ENCODE data around the gene RIPOR2. TPM values are rescaled to one million over a fixed set of nuclear protein-coding genes. Genes with fewer than 3 reads are reported as not detected.

Gene RIPOR2
- total RNA-seq, 6 experiments from 2014 or later: 9.1 to 20.7 (median 10.2) TPM

DNA sequence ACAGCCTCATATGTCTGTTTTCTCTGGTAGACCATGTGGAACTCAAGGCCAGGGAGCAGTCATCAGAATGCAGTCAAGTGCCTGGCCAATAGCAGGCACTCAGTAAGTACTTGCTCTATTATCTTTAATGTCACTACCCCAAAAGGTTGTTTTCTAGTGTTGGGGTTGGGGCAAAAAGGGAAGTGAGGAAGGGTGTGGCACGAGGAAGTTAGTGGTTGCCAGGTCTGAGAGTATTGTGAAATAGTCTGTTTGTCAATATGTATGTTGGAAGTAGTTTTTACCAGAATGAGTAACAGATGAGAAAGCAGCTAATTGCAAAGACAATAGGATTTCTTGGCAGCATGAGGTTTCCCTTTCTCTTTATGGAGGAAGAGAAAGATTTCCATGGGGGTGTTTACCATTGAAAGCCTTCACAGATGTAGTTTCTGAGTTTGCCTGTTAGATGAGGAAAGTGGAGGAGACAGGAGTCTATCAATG lies 77.5 kb downstream of the RIPOR2 start:
- TF ChIP-seq, protein P1, sequence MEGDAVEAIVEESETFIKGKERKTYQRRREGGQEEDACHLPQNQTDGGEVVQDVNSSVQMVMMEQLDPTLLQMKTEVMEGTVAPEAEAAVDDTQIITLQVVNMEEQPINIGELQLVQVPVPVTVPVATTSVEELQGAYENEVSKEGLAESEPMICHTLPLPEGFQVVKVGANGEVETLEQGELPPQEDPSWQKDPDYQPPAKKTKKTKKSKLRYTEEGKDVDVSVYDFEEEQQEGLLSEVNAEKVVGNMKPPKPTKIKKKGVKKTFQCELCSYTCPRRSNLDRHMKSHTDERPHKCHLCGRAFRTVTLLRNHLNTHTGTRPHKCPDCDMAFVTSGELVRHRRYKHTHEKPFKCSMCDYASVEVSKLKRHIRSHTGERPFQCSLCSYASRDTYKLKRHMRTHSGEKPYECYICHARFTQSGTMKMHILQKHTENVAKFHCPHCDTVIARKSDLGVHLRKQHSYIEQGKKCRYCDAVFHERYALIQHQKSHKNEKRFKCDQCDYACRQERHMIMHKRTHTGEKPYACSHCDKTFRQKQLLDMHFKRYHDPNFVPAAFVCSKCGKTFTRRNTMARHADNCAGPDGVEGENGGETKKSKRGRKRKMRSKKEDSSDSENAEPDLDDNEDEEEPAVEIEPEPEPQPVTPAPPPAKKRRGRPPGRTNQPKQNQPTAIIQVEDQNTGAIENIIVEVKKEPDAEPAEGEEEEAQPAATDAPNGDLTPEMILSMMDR (IDR thresholded peaks at IDR 0.05): no peak
- Mint-ChIP-seq H3K27ac (peak overlapping the region; percentile 7; the same call in 1 of the 2 replicates), H3K36me3 (ENCODE audit: low read depth) (peaks cover 18% of the 10 kb centered on the region), H3K9me3 (no peaks in the 10 kb centered on the region), H3K27me3 (ENCODE audit: insufficient read depth) (no peaks in the 10 kb centered on the region; the same call in 1 of the 2 replicates), H3K4me3 (peak overlapping the region; percentile 33; the same call in 1 of the 2 replicates), H3K4me1 (ENCODE audit: low read depth) (peaks cover 25% of the 10 kb centered on the region)
- DNase-seq: peak; percentile 13

DNA sequence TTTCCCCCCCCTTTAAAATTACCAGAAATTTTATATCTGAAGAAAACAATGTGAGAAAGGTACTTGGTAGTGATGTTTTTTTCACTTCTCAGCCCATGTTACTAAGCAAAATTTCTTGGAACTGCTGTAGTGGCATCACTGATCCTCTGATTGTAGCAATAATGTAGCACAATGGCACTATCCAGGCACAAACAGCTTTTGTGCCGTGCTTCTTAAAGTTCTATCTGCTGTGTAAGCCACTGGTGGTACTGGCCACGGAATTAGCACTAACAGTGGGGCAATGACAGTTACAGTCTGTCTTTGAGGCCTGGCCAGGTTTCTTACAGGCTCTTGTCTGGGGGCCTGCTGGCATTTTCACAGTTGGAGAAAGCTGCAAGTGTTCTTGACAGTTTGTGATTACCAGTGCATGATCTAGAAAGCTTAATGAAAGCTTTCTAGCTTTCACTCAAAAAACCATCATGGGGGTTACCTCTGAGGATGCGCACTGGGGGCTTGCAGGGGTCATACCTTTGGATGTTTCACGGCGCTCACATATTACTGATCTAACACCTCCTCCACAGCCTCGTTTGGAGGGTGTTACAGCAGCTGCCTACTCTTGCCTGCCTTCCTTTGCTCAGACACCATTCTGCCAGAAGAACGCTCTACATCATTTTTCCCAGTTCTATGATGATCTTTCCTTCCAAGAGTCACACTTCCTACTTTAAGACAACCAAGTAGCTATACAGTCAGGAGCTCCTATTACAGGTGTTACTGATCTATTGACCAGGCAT lies 78.7 kb downstream of the RIPOR2 start:
- peaks cover 25% of the 10 kb centered on the region for H3K4me1 Mint-ChIP-seq (ENCODE audit: low read depth)
- no peaks in the 10 kb centered on the region for H3K9me3 Mint-ChIP-seq
- no peaks in the 10 kb centered on the region; the same call in 1 of the 2 replicates for H3K27me3 Mint-ChIP-seq (ENCODE audit: insufficient read depth)
- H3K36me3 Mint-ChIP-seq (ENCODE audit: low read depth): peaks cover 18% of the 10 kb centered on the region
- no peak overlapping the region for H3K27ac Mint-ChIP-seq
- no peak overlapping the region for H3K4me3 Mint-ChIP-seq
- DNase-seq: no peak
- TF ChIP-seq, protein P1 (IDR thresholded peaks at IDR 0.05): no peak

DNA sequence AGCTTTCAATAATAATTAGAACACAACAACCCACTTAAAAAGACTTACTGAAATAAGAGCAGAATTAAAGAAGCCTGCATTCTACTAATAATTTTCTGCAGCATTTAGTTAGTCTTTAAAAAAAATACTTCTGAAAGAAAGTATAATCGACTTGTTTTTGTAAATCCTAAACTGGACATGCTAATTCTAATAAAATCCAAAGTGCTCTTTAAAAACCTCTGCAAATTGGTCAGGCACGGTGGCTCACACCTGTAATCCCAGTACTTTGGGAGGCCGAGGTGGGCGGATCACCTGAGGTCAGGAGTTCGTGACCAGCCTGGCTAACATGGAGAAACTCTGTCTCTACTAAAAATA lies 79.5 kb downstream of the RIPOR2 start:
- Mint-ChIP-seq H3K27ac (no peak overlapping the region), H3K36me3 (ENCODE audit: low read depth) (peaks cover 18% of the 10 kb centered on the region), H3K4me3 (no peak overlapping the region), H3K27me3 (ENCODE audit: insufficient read depth) (peaks cover 3% of the 10 kb centered on the region; the same call in 1 of the 2 replicates), H3K9me3 (no peaks in the 10 kb centered on the region), H3K4me1 (ENCODE audit: low read depth) (peaks cover 25% of the 10 kb centered on the region)
- DNase-seq: no peak
- TF ChIP-seq, protein P1 (IDR thresholded peaks at IDR 0.05): no peak; the same call in none of the 2 replicates

DNA sequence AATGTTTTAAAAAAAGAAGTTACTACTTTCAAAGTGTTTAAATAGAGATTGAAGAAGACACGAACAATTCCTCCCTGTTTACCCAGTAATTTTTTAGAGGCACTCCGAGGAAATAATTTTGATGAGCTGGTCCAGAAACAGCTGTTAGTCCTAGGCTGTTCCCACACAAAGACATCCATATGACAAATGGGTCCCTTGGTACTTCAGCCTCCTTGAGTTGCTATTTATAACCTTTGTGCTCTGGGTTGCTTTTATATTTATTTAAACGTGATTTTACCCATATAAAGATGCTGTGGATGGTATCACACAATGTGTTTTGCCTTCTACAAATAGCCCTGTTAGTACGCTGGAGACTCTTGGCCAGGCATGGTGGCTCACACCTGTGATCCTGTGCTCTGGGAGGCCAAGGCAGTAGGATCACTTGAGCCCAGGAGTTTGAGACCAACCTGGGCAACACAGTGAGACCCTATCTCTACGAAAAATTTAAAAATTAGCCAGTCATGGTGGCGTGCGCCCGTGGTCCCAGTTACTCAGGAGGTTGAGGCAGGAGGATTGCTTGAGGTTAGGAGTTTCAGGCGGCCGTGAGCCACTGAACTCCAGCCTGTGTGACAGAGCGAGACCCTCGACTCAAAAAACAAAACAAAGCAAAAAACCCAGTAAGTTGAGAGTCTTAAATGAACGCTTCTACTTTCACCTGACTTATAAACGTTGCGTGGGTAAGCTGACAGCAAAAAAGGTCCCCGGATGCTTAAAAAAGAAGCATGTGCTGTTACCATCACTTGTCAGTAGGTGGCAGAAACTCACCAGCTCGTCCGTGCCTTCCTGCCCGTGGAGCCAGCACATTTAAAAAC lies 80.1 kb downstream of the RIPOR2 start:
- peaks cover 4% of the 10 kb centered on the region; the same call in 1 of the 2 replicates for H3K27me3 Mint-ChIP-seq (ENCODE audit: insufficient read depth)
- H3K9me3 Mint-ChIP-seq: no peaks in the 10 kb centered on the region
- DNase-seq: peak; percentile 59
- TF ChIP-seq, protein P1 (IDR thresholded peaks at IDR 0.05): peak; percentile 94
- no peak overlapping the region for H3K4me3 Mint-ChIP-seq
- H3K27ac Mint-ChIP-seq: no peak overlapping the region
- peaks cover 14% of the 10 kb centered on the region for H3K36me3 Mint-ChIP-seq (ENCODE audit: low read depth)
- H3K4me1 Mint-ChIP-seq (ENCODE audit: low read depth): peaks cover 25% of the 10 kb centered on the region

DNA sequence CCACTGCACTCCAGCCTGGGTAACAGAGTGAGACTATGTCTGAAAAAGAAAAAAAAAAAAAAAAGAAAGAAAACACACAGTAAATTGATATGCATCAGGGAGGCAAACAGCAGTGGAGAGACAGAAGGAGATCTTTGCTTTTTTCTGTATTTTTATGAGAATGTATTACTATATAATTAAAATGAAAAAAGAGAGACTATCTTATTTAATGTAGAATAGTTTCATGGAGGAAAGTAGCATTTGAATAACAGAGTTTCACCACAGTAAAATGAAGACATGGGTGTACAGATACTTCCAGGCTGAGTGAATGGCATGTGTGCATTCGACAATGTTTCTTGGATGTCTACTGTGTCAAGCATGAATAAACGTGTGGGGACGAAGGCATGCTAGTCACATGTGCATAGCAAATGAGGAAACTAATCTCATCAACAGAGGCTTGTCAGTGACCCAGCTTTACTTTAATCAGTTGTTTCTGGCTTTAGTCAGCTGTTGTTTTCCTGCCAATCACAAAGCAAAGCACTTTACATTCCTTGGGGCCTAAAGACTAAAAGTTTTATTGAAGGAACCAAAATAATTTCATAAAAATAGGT lies 81.6 kb downstream of the RIPOR2 start:
- Mint-ChIP-seq H3K27ac (no peak overlapping the region), H3K27me3 (ENCODE audit: insufficient read depth) (peaks cover 11% of the 10 kb centered on the region), H3K4me1 (ENCODE audit: low read depth) (peaks cover 22% of the 10 kb centered on the region), H3K9me3 (no peaks in the 10 kb centered on the region), H3K36me3 (ENCODE audit: low read depth) (peaks cover 4% of the 10 kb centered on the region; the same call in 1 of the 2 replicates), H3K4me3 (no peak overlapping the region)
- TF ChIP-seq, protein P1 (IDR thresholded peaks at IDR 0.05): no peak
- no peak for DNase-seq
